ENCODE results near the gene CD22.

CD22 gene

GRCh38 chr19:35296644-35297514 is 32.1 kb upstream of the CD22 start:
- H3K4me3 ChIP-seq (ENCODE audit: control insufficient read depth, low read depth, low read length), result no peak overlapping the region
- TF ChIP-seq CTCF (conservative IDR thresholded peaks at IDR 0.05; ENCODE audit: control insufficient read depth, insufficient read depth, low read depth, low read length), result no peak
- DNase-seq (ENCODE audit: low read depth), result no peak

DNA sequence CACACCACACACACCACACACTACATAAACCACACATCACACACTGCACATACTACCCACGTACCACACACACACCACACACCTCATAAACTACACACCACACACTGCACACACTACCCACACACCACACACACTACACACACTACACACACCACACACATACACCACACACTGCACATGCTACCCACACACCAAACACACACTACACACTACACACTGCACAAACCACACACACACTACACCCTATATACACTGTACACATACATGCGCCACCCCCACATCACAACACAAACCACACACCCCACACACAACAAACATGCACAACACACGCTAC is 31.5 kb upstream of the CD22 start:
- no peak for DNase-seq (ENCODE audit: low read depth)
- TF ChIP-seq CTCF (conservative IDR thresholded peaks at IDR 0.05; ENCODE audit: control insufficient read depth, insufficient read depth, low read depth, low read length), result no peak
- H3K4me3 ChIP-seq (ENCODE audit: control insufficient read depth, low read depth, low read length), result no peak overlapping the region

DNA sequence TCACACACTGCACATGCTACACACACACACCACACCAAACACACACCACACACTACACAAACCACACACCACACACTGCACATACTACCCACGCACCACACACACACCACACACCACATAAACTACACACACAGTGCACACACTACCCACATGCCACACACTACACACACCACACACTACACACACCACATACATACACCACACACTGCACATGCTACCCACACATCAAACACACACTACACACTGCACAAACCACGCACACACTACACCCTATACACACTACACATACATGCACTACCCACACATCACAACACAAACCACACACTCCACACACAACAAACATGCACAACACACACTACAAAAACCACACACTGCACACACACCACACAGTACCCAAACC is 31.1 kb upstream of the CD22 start:
- no peak overlapping the region for H3K4me3 ChIP-seq (ENCODE audit: control insufficient read depth, low read depth, low read length)
- no peak for DNase-seq (ENCODE audit: low read depth)
- no peak for TF ChIP-seq CTCF (conservative IDR thresholded peaks at IDR 0.05; ENCODE audit: control insufficient read depth, insufficient read depth, low read depth, low read length)

GRCh38 chr19:35298561-35298972 is 30.4 kb upstream of the CD22 start:
- no peak for TF ChIP-seq CTCF (conservative IDR thresholded peaks at IDR 0.05; ENCODE audit: control insufficient read depth, insufficient read depth, low read depth, low read length)
- no peak for DNase-seq (ENCODE audit: low read depth)
- H3K4me3 ChIP-seq (ENCODE audit: control insufficient read depth, low read depth, low read length), result no peak overlapping the region

GRCh38 chr19:35299523-35300338 is 29.3 kb upstream of the CD22 start:
- no peak for TF ChIP-seq CTCF (conservative IDR thresholded peaks at IDR 0.05; ENCODE audit: control insufficient read depth, insufficient read depth, low read depth, low read length)
- H3K4me3 ChIP-seq (ENCODE audit: control insufficient read depth, low read depth, low read length), result no peak overlapping the region
- no peak for DNase-seq (ENCODE audit: low read depth)

DNA sequence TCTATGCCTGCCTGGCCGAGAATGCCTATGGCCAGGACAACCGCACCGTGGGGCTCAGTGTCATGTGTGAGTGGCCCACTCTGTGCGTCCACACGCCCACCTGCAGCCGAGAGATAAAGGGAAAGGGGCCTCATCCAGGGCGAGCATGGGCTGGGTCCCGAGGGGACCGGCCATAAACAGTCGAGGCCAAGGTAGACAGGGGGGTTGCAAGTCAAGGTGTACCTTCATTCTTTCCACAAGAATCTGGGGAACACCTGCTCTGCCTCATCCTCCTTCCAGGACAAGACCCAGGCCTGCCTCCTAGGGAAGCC is 28.7 kb upstream of the CD22 start:
- TF ChIP-seq CTCF (conservative IDR thresholded peaks at IDR 0.05; ENCODE audit: control insufficient read depth, insufficient read depth, low read depth, low read length), result no peak
- no peak for DNase-seq (ENCODE audit: low read depth)
- no peak overlapping the region for H3K4me3 ChIP-seq (ENCODE audit: control insufficient read depth, low read depth, low read length)

Data from fibroblast of mammary gland (primary cell).